GM12878 (cell line): Measurements from ENCODE around the gene PDIK1L. TPM values are rescaled to one million over a fixed set of nuclear protein-coding genes. Genes with fewer than 3 reads are reported as not detected.

ENCODE experiments used
- ATAC-seq: fragments of 200-7000 bp; cut with Tn5 transposase; 3 replicates; pipeline ENCODE4 v1.9.1; 2020; ENCODE audit warnings: mild to moderate bottlenecking, moderate library complexity
- BruUV-seq: library from RNA; stranded (reverse); fragments of 400-500 nt; replicated peaks from 2 replicates; lab custom pipeline; 2021; lab: Mats Ljungman, UMichigan
- CTCF ChIA-PET: fragments of 300-600 bp; sonication (Branson Sonifier 250); formaldehyde crosslinking; extraction: SDS; loops from one replicate; lab custom pipeline; 2021; ENCODE audit warnings: inconsistent platforms; lab: Yijun Ruan, JAX
- POLR2A ChIA-PET: fragments of 350-600 bp; formaldehyde crosslinking; extraction: SDS; loops from one replicate; lab custom pipeline; 2021; ENCODE audit warnings: inconsistent platforms; lab: Charles Lee
- RAD21 ChIA-PET: fragments of 300-600 bp; sonication (Branson Sonifier 250); formaldehyde crosslinking; loops from one replicate; lab custom pipeline; 2023; ENCODE audit warnings: antibody characterized with exemption; ENCODE audit not compliant: unreplicated experiment; lab: Charles Lee
- SMC1A ChIA-PET: fragments of 300-600 bp; sonication (Branson Sonifier 250); formaldehyde crosslinking; loops from one replicate; lab custom pipeline; 2023; ENCODE audit not compliant: unreplicated experiment, uncharacterized antibody; lab: Charles Lee
- DNase-seq: peaks from one replicate; pipeline ENCODE4 v3.0.0-alpha.2; 2011; ENCODE audit warnings: low read depth, low spot score
- FAIRE-seq: peaks from 3 replicates; lab custom pipeline; 2011; peaks lifted over from hg19 to GRCh38; lab: Jason Lieb, UNC
- H2AFZ ChIP-seq: 2 replicates; pipeline ENCODE4 v1.6.0; 2011; ENCODE audit warnings: low read depth, low read length, control low read depth; ENCODE audit not compliant: control insufficient read depth
- H3K27ac ChIP-seq: 2 replicates; pipeline ENCODE4 v1.5.1; 2011; ENCODE audit warnings: control low read depth; ENCODE audit not compliant: control insufficient read depth, insufficient read depth
- H3K27me3 ChIP-seq, 2 experiments: replicated peaks in 1 of 2; 2 replicates each; pipeline versions ENCODE4 v1.6.0 to v1.6.1; 2011; ENCODE audit warnings: low read length in 1 of 2; ENCODE audit not compliant: control insufficient read depth in 2 of 2, insufficient read depth in 2 of 2
- H3K36me3 ChIP-seq, 2 experiments: 2 replicates each; pipeline ENCODE4 v1.5.1; 2011; ENCODE audit warnings: low read length in 1 of 2; ENCODE audit not compliant: control insufficient read depth in 2 of 2, insufficient read depth in 2 of 2
- H3K4me1 ChIP-seq: 2 replicates; pipeline ENCODE4 v1.6.1; 2011; ENCODE audit warnings: mild to moderate bottlenecking, low read length, moderate library complexity, mixed read lengths; ENCODE audit not compliant: control insufficient read depth, insufficient read depth
- H3K4me2 ChIP-seq: 2 replicates; pipeline ENCODE4 v1.6.0; 2011; ENCODE audit warnings: control low read depth; ENCODE audit not compliant: control insufficient read depth, insufficient read depth
- H3K4me3 ChIP-seq: fragments of 200-600 bp; sonication (generic); 2 replicates; pipeline ENCODE4 v1.5.1; 2016
- H3K79me2 ChIP-seq: 2 replicates; pipeline ENCODE4 v1.6.0; 2011; ENCODE audit warnings: low read length; ENCODE audit not compliant: control insufficient read depth, insufficient read depth
- H3K9ac ChIP-seq: 2 replicates; pipeline ENCODE4 v1.8.0; 2011; ENCODE audit warnings: low read length, control low read depth, mixed read lengths; ENCODE audit not compliant: control insufficient read depth, insufficient read depth
- H3K9me3 ChIP-seq: replicated peaks from 3 replicates; pipeline ENCODE4 v1.5.1; 2011; ENCODE audit warnings: mild to moderate bottlenecking, low read length; ENCODE audit not compliant: control insufficient read depth, insufficient read depth
- H4K20me1 ChIP-seq: 2 replicates; pipeline ENCODE4 v1.6.0; 2011; ENCODE audit not compliant: control insufficient read depth, insufficient read depth
- CHD4 ChIP-seq: fragments of 200-600 bp; sonication (generic); IDR thresholded peaks from 2 replicates; pipeline ENCODE4 v1.6.1; 2016; ENCODE audit warnings: mild to moderate bottlenecking
- EP300 ChIP-seq, 2 experiments: fragments of 150-350 bp in 1 of 2; IDR thresholded peaks; 2 replicates each; pipeline ENCODE4 v1.6.1; 2011 to 2012; ENCODE audit warnings: low read depth in 2 of 2, low read length in 2 of 2, borderline replicate concordance in 1 of 2, improper control_type of control experiment in 1 of 2, inconsistent platforms in 1 of 2; ENCODE audit not compliant: control insufficient read depth in 1 of 2
- FOXM1 ChIP-seq: IDR thresholded peaks from 2 replicates; pipeline ENCODE4 v1.6.1; 2012; ENCODE audit warnings: low read depth, mild to moderate bottlenecking, inconsistent platforms, low read length, moderate library complexity
- IKZF1 ChIP-seq: fragments of 450-650 bp; conservative IDR thresholded peaks from 2 replicates; pipeline ENCODE4 v1.6.1; 2017; ENCODE audit warnings: antibody characterized with exemption, mild to moderate bottlenecking
- LARP7 ChIP-seq: fragments of 450-650 bp; IDR thresholded peaks from 2 replicates; pipeline ENCODE4 v1.6.1; 2017; ENCODE audit warnings: mild to moderate bottlenecking
- MTA3 ChIP-seq: IDR thresholded peaks from 2 replicates; pipeline ENCODE4 v1.6.1; 2012; ENCODE audit warnings: low read length, inconsistent platforms, borderline replicate concordance
- MXI1 ChIP-seq: fragments of 150-350 bp; IDR thresholded peaks from 2 replicates; pipeline ENCODE4 v1.6.1; 2011; ENCODE audit warnings: low read depth, mild to moderate bottlenecking, inconsistent platforms, low read length, improper control_type of control experiment
- RBBP5 ChIP-seq: fragments of 200-600 bp; sonication (generic); conservative IDR thresholded peaks from 2 replicates; pipeline ENCODE4 v1.6.1; 2016
- TAF1 ChIP-seq: IDR thresholded peaks from 2 replicates; pipeline ENCODE4 v1.6.1; 2011; ENCODE audit warnings: mild to moderate bottlenecking, low read depth, low read length, borderline replicate concordance
- WRNIP1 ChIP-seq: IDR thresholded peaks from 2 replicates; pipeline ENCODE4 v1.6.1; 2011; ENCODE audit warnings: low read depth, low read length, improper control_type of control experiment, borderline replicate concordance
- WGBS: methylation state at CpG from one replicate; pipeline ENCODE4 v1.1.6; 2016; ENCODE audit warnings: low lambda C conversion rate; ENCODE audit not compliant: insufficient replicate concordance, insufficient coverage; ENCODE audit errors: missing lambda C conversion rate; 5-methylcytosine and 5-hydroxymethylcytosine counted together
- in situ Hi-C: fragments of 300-500 bp; cut with MboI; formaldehyde crosslinking; loops from 9 replicates; pipeline ENCODE4 v1.14.3; 2018; ENCODE audit warnings: mixed read lengths
- intact Hi-C: fragments of 100-400 bp; cut with micrococcal nuclease; formaldehyde crosslinking; loops from one replicate; pipeline ENCODE4 v1.14.2; 2022; ENCODE audit not compliant: unreplicated experiment
- polyA plus RNA-seq, 11 experiments: library from polyadenylated mRNA; depleted of rRNA in 4 of 11; unstranded in 6 of 11; stranded (reverse) in 5 of 11; fragments of >200 nt; fragmentation: Nextera tagmentation in 4 of 11; fragmentation: Illumina TruSeq in 1 of 11; extraction: Ambion mirVana in 4 of 11; extraction: Trizol in 1 of 11; gene quantifications; 1 replicate in 1 of 11; 2 replicates in 10 of 11; pipeline versions ENCODE4 v1.2.1 to v1.2.3, GENCODE V29; 2011 to 2016; ENCODE audit warnings: inconsistent platforms in 2 of 11, missing spikeins in 2 of 11, low read depth in 1 of 11
- total RNA-seq, 4 experiments: library from RNA; depleted of rRNA in 3 of 4; stranded (reverse); fragments of >200 nt in 3 of 4; fragmentation: Illumina TruSeq in 1 of 4; extraction: Trizol in 1 of 4; gene quantifications; 2 replicates each; pipeline versions ENCODE4 v1.2.1 to v1.2.3, GENCODE V29; 2013 to 2021
- TF ChIP-seq, protein P1 (sequence below): fragments of 450-650 bp; IDR thresholded peaks from 2 replicates; pipeline ENCODE4 v1.6.1; 2017; ENCODE audit warnings: antibody characterized with exemption, mild to moderate bottlenecking, moderate library complexity
- TF ChIP-seq, protein P2 (sequence below): fragments of 450-650 bp; IDR thresholded peaks from 2 replicates; pipeline ENCODE4 v1.6.1; 2016; ENCODE audit warnings: mild to moderate bottlenecking

Gene PDIK1L
- total and polyA plus RNA-seq, 10 of the 15 experiments (the other 5 are each of a cell fraction or from before 2014, with no cell fraction given) = 4.0 to 15.9 (median 10.5) TPM

DNA sequence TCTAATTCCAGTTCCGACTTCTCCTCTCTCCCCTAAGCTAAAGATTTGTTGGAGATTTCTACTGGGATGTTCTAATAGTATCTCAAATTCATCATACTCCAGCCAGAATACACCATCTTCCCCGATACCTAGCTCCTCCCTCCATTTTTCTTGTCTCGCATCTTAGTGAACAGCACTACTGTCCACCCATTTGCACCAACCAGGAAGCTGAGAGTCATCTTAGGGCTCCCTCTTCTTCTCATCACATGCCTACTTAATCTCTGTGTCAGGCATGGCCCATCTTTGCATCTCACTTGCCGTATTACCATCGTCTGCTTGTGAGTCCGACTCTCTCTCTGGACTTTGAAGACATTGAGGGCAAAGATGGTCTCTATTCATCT is 40.7 kb upstream of the PDIK1L start:
- intact Hi-C loops (no loop called here), in situ Hi-C loops (no loop called here)
- H3K4me1 ChIP-seq = no peaks in the 10 kb centered on the region
- no peak overlapping the region for H2AFZ ChIP-seq
- POLR2A ChIA-PET = no interaction called here
- TF ChIP-seq, protein P1, sequence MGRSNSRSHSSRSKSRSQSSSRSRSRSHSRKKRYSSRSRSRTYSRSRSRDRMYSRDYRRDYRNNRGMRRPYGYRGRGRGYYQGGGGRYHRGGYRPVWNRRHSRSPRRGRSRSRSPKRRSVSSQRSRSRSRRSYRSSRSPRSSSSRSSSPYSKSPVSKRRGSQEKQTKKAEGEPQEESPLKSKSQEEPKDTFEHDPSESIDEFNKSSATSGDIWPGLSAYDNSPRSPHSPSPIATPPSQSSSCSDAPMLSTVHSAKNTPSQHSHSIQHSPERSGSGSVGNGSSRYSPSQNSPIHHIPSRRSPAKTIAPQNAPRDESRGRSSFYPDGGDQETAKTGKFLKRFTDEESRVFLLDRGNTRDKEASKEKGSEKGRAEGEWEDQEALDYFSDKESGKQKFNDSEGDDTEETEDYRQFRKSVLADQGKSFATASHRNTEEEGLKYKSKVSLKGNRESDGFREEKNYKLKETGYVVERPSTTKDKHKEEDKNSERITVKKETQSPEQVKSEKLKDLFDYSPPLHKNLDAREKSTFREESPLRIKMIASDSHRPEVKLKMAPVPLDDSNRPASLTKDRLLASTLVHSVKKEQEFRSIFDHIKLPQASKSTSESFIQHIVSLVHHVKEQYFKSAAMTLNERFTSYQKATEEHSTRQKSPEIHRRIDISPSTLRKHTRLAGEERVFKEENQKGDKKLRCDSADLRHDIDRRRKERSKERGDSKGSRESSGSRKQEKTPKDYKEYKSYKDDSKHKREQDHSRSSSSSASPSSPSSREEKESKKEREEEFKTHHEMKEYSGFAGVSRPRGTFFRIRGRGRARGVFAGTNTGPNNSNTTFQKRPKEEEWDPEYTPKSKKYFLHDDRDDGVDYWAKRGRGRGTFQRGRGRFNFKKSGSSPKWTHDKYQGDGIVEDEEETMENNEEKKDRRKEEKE = no peak
- H3K4me3 ChIP-seq = no peak overlapping the region
- H3K9ac ChIP-seq = no peak overlapping the region
- WGBS = 59% methylated on average over 6 of the region's 6 CpGs
- CTCF ChIA-PET = interaction anchor here (1.2 kb wide), 1 partner anchor 35 kb away, joined by 3 read pairs; no protein-coding TSS in a partner anchor
- H3K27me3 ChIP-seq = peaks cover 0 to 7% of the 10 kb centered on the region in 2 experiments; a peak in 3 of 4 replicates
- ATAC-seq = no peak
- no TSS peak for BruUV-seq
- H3K9me3 ChIP-seq = no peaks in the 10 kb centered on the region
- SMC1A ChIA-PET = no interaction called here
- no peak overlapping the region for H3K27ac ChIP-seq
- H3K79me2 ChIP-seq = no peaks in the 10 kb centered on the region
- RAD21 ChIA-PET = no interaction called here
- no peak for FAIRE-seq
- no peak overlapping the region for H3K4me2 ChIP-seq
- no peak for DNase-seq
- H4K20me1 ChIP-seq = no peaks in the 10 kb centered on the region; the same call in 1 of the 2 replicates
- no peaks in the 10 kb centered on the region for H3K36me3 ChIP-seq

DNA sequence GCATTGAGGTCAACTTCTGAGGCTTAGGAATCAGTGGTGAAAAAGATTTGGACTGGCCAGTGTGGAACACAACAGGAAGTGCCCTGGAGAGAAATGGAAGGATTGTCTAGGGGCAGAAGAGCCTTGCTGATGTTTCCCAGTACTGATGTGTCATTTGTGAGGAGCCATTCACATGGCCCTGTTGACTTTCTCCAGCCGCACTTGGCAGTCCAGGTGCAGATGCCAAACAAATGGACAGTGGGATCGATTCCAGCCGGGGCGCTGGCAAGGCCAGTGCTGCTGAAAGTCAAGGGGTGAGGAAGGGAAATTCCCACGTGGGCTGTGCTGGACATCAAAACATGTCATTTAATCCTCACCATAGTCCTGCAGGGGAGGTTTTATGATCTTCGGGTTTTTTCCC is 39.3 kb upstream of the PDIK1L start:
- intact Hi-C loops = no loop called here
- CTCF ChIA-PET = no interaction called here
- 52% methylated on average over 6 of the region's 6 CpGs for WGBS
- Histone ChIP-seq H4K20me1 (no peaks in the 10 kb centered on the region; the same call in 1 of the 2 replicates), H3K27me3 (peaks cover 0 to 2% of the 10 kb centered on the region in 2 experiments; a peak in 2 of 4 replicates), H2AFZ (no peak overlapping the region), H3K36me3 (no peaks in the 10 kb centered on the region), H3K4me1 (no peaks in the 10 kb centered on the region), H3K9ac (no peak overlapping the region), H3K27ac (no peak overlapping the region), H3K9me3 (no peaks in the 10 kb centered on the region), H3K79me2 (no peaks in the 10 kb centered on the region), H3K4me3 (no peak overlapping the region), H3K4me2 (no peak overlapping the region)
- RAD21 ChIA-PET = no interaction called here
- ATAC-seq (no peak), FAIRE-seq (no peak), DNase-seq (no peak)
- SMC1A ChIA-PET = no interaction called here
- in situ Hi-C loops = no loop called here
- POLR2A ChIA-PET = no interaction called here
- no TSS peak for BruUV-seq
- TF ChIP-seq, protein P2, sequence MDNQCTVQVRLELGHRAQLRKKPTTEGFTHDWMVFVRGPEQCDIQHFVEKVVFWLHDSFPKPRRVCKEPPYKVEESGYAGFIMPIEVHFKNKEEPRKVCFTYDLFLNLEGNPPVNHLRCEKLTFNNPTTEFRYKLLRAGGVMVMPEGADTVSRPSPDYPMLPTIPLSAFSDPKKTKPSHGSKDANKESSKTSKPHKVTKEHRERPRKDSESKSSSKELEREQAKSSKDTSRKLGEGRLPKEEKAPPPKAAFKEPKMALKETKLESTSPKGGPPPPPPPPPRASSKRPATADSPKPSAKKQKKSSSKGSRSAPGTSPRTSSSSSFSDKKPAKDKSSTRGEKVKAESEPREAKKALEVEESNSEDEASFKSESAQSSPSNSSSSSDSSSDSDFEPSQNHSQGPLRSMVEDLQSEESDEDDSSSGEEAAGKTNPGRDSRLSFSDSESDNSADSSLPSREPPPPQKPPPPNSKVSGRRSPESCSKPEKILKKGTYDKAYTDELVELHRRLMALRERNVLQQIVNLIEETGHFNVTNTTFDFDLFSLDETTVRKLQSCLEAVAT = no peak
- TF ChIP-seq WRNIP1 (no peak), LARP7 (no peak), EP300 (IDR thresholded peaks at IDR 0.05; ENCODE audit: borderline replicate concordance in 1 of 2, control insufficient read depth in 1 of 2, low read depth in 2 of 2, low read length in 2 of 2) (no peak), IKZF1 (no peak), TAF1 (no peak), MTA3 (no peak), MXI1 (no peak), FOXM1 (no peak), CHD4 (no peak), RBBP5 (no peak)
